ENCODE data around the gene LRSAM1. TPM values are rescaled to one million over a fixed set of nuclear protein-coding genes. Genes with fewer than 3 reads are reported as not detected.
A peak's percentile ranks its signal among the peaks of the same experiment; 100 is the strongest.

Gene LRSAM1
- total and polyA plus RNA-seq, 9 of the 15 experiments (the other 6 are each of a cell fraction or from before 2014, with no cell fraction given) = 0.07 to 16.2 (median 4.7) TPM

DNA sequence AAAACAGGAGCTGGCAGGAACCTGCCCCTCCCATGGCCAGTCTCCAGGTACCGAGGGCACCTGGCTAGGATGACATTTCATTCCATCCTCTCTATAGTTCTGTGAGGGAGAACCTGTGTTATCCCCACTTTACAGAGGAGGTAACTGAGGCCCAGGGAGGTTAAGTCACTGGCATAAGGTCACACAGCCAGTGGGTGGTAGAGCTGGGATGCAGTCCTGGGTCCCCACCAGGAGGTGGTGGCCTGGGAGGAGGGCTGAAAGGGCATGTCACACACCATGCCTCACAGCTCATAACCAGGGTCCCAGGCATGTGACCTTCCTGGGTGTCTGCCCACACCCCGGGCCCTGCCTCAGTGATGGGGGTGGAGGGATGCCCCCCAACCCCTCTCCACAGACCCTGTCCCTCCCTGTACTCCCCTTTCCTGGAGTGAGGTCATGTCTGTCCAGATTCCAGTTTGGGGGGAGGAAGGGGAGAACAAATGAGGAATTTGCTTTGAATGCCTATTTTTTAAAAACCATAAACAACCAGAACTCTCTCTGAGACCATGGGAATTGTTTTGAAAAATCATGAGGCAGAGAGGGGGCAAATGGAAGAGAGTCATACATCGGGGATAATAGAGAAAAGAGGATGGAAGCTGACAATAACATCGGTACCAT is 83.1 kb downstream of the LRSAM1 start (continued):
- TF ChIP-seq ZFP36 (IDR thresholded peaks at IDR 0.05; ENCODE audit: low read depth, low read length, partially characterized antibody) (peak; percentile 61), PHF21A (IDR thresholded peaks at IDR 0.05; ENCODE audit: borderline replicate concordance, low read depth) (no peak)

DNA sequence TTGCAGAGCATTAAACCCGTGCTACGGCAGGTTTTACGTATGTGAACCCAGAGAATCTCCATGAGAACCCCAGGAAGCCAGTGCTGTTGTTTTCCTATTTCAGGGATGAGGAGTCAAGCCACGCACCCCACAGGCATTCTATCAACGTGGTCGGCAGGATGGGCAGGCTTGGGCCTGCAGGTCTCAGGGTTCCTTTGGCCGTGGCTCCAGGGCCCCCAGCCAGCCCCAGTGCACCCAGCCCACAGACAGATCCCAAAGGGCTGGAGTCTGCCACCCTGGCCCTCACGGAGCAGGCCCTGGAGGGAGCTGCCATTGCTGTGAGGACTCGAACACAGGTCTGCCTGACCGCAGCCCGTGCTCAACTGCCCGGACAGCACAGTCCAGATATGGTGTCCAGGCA is 83.6 kb downstream of the LRSAM1 start:
- POLR2A ChIA-PET = interaction anchor here (0.8 kb wide), 1 partner anchor 18 kb away, joined by 5 read pairs; no protein-coding TSS in a partner anchor
- Histone ChIP-seq H3K36me3 (ENCODE audit: control insufficient read depth, insufficient read depth, low read length) (peaks cover 23% of the 10 kb centered on the region; the same call in 2 of the 3 replicates), H2AFZ (ENCODE audit: low read depth, low read length) (no peak overlapping the region), H3K27me3 (ENCODE audit: control insufficient read depth in 2 of 2, insufficient read depth in 2 of 2, low read length in 2 of 2) (no peaks in the 10 kb centered on the region), H3K4me2 (ENCODE audit: insufficient read depth, low read length) (no peak overlapping the region), H3K79me2 (ENCODE audit: control insufficient read depth, insufficient read depth, low read length) (peaks cover 17% of the 10 kb centered on the region), H3K9me1 (ENCODE audit: control insufficient read depth, insufficient read depth, low read length) (no peaks in the 10 kb centered on the region), H3K27ac (ENCODE audit: extremely low read depth, low read depth, low read length) (0 out of 3 replicates have a peak overlapping the region, but pooled peaks have one; percentile 5), H3K9me3 (replicated peaks; ENCODE audit: control insufficient read depth, insufficient read depth, low read depth, low read length) (no peaks in the 10 kb centered on the region), H4K20me1 (replicated peaks; ENCODE audit: control insufficient read depth, insufficient read depth, low read length) (no peaks in the 10 kb centered on the region; the same call in 1 of the 2 replicates), H3K9ac (ENCODE audit: insufficient read depth in 1 of 2, low read depth in 2 of 2, low read length in 2 of 2) (peak overlapping the region in 1 of 2 experiments; percentile 70; a peak in 1 of 4 replicates), H3K4me1 (replicated peaks in 1 of 2; ENCODE audit: control insufficient read depth in 2 of 2, insufficient read depth in 2 of 2, low read length in 2 of 2) (peaks cover 14 to 39% of the 10 kb centered on the region in 2 experiments), H3K4me3 (no peak overlapping the region)
- FAIRE-seq (no peak), DNase-seq (ENCODE audit: extremely low read depth in 1 of 4, low spot score in 3 of 4) (no peak), ATAC-seq (no peak)
- WGBS (ENCODE audit: insufficient coverage, low coverage, missing lambda C conversion rate) = 60% methylated on average over 11 of the region's 12 CpGs
- CTCF ChIA-PET (ENCODE audit: low intra/inter-chr PET ratio) = no interaction called here
- in situ Hi-C loops (cut with MboI) (no loop called here), intact Hi-C loops (cut with micrococcal nuclease) (loop anchor here (5.0 kb wide), 1 partner anchor 42 kb away; no protein-coding TSS in a partner anchor)
- BruUV-seq (replicated peaks) = no TSS peak
- TF ChIP-seq HDGF (IDR thresholded peaks at IDR 0.05) (no peak), POLR2G (IDR thresholded peaks at IDR 0.05; ENCODE audit: low read depth, low read length) (0 out of 2 replicates have a peak, but pooled peaks have one; percentile 36)
- TF ChIP-seq, protein P1, sequence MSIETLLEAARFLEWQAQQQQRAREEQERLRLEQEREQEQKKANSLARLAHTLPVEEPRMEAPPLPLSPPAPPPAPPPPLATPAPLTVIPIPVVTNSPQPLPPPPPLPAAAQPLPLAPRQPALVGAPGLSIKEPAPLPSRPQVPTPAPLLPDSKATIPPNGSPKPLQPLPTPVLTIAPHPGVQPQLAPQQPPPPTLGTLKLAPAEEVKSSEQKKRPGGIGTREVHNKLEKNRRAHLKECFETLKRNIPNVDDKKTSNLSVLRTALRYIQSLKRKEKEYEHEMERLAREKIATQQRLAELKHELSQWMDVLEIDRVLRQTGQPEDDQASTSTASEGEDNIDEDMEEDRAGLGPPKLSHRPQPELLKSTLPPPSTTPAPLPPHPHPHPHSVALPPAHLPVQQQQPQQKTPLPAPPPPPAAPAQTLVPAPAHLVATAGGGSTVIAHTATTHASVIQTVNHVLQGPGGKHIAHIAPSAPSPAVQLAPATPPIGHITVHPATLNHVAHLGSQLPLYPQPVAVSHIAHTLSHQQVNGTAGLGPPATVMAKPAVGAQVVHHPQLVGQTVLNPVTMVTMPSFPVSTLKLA (conservative IDR thresholded peaks at IDR 0.05) = no peak

All from K562 (cell line).